Embryonic facial prominence (tissue), 1 donor: ENCODE results near the gene DUSP6.

Experiments
- DNase-seq: peaks from one replicate; pipeline ENCODE4 v3.0.0-alpha.2; 2016; ENCODE audit errors: extremely low spot score

Gene DUSP6

GRCh38 chr12:89373763-89374572 lies 21.7 kb upstream of the DUSP6 start:
- DNase-seq, result no peak

- DNase-seq, result no peak
Observed at GRCh38 chr12:89372584-89373370, 20.5 kb upstream of the DUSP6 start.

GRCh38 chr12:89370850-89371249 lies 18.5 kb upstream of the DUSP6 start:
- no peak for DNase-seq

- no peak for DNase-seq
Observed at GRCh38 chr12:89370421-89370831, 18.1 kb upstream of the DUSP6 start.

- DNase-seq, result no peak
Observed at GRCh38 chr12:89369166-89369565, 16.9 kb upstream of the DUSP6 start.

GRCh38 chr12:89368391-89368790 lies 16.1 kb upstream of the DUSP6 start:
- no peak for DNase-seq

GRCh38 chr12:89366676-89367364 lies 14.5 kb upstream of the DUSP6 start:
- DNase-seq, result no peak

- no peak for DNase-seq
Observed at GRCh38 chr12:89364631-89365030, 12.3 kb upstream of the DUSP6 start.

- no peak for DNase-seq
Observed at GRCh38 chr12:89364058-89364457, 11.8 kb upstream of the DUSP6 start.

- DNase-seq, result no peak
Observed at GRCh38 chr12:89363582-89363981, 11.3 kb upstream of the DUSP6 start.

- no peak for DNase-seq
Observed at GRCh38 chr12:89363084-89363483, 10.8 kb upstream of the DUSP6 start.

- DNase-seq, result no peak
Observed at GRCh38 chr12:89359615-89360014, 7.3 kb upstream of the DUSP6 start.

- no peak for DNase-seq
Observed at GRCh38 chr12:89358805-89359204, 6.5 kb upstream of the DUSP6 start.

- DNase-seq, result no peak
Observed at GRCh38 chr12:89357297-89357730, 5.0 kb upstream of the DUSP6 start.

- no peak for DNase-seq
Observed at GRCh38 chr12:89356069-89356665, 3.9 kb upstream of the DUSP6 start.

- DNase-seq, result no peak
Observed at GRCh38 chr12:89355243-89356068, 3.2 kb upstream of the DUSP6 start.

GRCh38 chr12:89354612-89355067 lies 2.3 kb upstream of the DUSP6 start:
- no peak for DNase-seq

GRCh38 chr12:89353823-89354611 lies 1.7 kb upstream of the DUSP6 start:
- no peak for DNase-seq

- no peak for DNase-seq
Observed at GRCh38 chr12:89353188-89353822, 1.0 kb upstream of the DUSP6 start.

GRCh38 chr12:89352242-89352491 lies 134 bp downstream of the DUSP6 start:
- DNase-seq, result no peak
